ENCODE data around the gene CDR2L. TPM values are rescaled to one million over a fixed set of nuclear protein-coding genes. Genes with fewer than 3 reads are reported as not detected.
A peak's percentile ranks its signal among the peaks of the same experiment; 100 is the strongest.

Gene CDR2L
- 1 to 10 TPM; 7.4 to 9.7 (median 9.0) TPM for polyA plus RNA-seq (ENCODE audit: insufficient read length in 4 of 4)

DNA sequence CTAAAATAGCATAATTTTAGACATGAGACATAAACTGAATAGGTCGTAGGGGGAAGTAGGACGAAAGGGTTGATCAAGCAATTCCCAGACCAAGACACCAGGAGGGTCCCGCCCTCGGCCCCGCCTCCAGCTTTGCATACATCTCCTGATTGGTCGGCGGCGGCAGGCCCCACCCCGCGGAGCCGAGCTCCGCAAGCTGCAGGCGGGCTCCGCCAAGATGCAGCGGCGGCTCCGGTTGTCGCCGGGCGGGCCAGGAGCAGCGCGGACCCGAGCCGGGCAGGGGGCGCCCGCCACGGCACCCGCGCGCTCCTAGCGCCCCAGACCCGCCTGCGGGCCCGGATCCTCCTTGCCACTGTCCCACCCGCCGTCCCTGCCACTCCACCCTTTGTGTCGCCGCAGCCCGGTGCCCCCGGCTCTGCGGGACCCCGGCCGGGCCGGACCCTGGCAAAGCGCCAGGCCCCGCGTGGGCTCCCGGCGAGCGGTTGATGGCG lies at the start of gene CDR2L:
TSS of gene CDR2L (plus strand) at position 215 of the 491 bp plus-strand sequence. CDS start 412 bp downstream, outside the sequence.
- DNase-seq (ENCODE audit: low read depth in 4 of 4, low spot score in 3 of 4) = peak in 2 of 4 donors; percentile 81 to 84

DNA sequence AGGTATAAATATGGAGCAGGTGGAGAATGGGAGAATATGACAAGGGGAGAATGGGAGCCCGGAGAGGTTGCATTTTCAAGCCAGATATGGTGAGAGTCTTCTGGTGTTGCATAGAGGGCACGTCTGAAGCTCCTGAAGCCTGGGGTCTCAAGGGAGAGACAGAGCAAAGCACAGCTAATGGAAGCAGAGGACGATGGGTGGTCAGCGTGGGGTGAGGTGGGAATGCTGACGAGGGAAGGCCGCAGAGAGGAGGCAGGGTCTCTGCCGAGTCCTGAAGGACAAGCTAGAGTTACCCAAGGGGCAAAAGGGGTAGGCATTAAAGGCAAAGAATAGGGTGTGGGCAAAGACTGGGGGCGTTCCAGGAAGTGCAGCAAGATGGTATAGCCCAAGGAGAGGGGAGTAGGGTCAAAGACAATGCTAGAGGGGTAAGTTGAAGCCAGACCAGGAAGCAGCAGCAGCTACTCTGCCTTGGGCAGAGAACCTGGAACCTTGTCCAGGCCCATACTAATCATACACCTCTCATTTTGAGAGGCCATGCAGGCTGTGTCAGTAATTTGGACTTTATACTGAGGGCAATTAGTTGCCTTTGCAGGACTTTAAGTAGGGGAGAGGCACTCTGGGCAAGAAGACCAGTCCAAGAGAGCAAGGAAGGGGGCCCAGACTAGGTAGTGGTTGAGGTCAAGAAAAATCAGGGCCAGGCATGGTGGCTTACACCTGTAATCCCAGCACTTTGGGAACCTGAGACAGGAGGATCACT lies 49.1 kb upstream of the CDR2L start:
- no peak for DNase-seq (ENCODE audit: low read depth in 4 of 4, low spot score in 3 of 4)

DNA sequence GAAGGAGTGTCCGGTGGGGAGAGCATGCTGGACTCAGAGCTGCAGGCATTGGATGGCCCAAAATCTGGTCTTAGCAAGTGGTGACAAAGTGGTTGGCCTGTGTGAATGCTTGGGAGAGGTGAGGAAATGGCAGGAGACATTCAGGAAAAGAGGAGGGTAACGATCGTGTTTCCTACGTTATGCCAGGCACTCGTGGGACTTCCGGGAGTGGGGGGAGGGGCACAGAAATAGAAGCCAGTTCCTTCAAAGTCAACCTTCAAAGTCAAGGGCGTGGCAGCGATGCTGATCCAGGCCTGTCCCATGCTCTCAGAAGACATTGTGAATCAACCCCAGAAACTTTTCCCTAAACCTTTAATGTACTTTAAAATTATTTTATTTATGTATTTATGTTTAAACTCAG lies 47.9 kb upstream of the CDR2L start:
- DNase-seq (ENCODE audit: low read depth in 4 of 4, low spot score in 3 of 4) = no peak

GRCh38 chr17:74941128-74941725 lies 46.2 kb upstream of the CDR2L start:
- no peak for DNase-seq (ENCODE audit: low read depth in 4 of 4, low spot score in 3 of 4)

GRCh38 chr17:74943808-74944522 lies 43.5 kb upstream of the CDR2L start:
- DNase-seq (ENCODE audit: low read depth in 4 of 4, low spot score in 3 of 4) = no peak

GRCh38 chr17:74945543-74945942 lies 41.9 kb upstream of the CDR2L start:
- DNase-seq (ENCODE audit: low read depth in 4 of 4, low spot score in 3 of 4) = no peak

DNA sequence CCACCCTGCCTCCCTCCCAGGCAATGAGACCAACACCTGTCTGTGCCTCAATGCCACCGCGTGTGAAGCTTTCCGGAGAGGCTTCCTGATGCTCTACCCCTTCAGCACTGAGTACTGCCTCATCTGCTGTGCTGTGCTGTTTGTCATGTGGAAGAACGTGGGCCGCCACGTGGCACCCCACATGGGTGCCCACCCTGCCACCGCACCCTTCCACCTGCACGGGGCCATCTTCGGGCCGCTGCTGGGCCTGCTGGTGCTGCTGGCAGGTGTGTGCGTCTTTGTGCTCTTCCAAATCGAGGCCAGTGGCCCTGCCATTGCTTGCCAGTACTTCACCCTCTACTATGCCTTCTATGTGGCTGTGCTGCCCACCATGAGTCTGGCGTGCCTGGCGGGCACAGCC lies 40.8 kb upstream of the CDR2L start:
- DNase-seq (ENCODE audit: low read depth in 4 of 4, low spot score in 3 of 4) = no peak

DNA sequence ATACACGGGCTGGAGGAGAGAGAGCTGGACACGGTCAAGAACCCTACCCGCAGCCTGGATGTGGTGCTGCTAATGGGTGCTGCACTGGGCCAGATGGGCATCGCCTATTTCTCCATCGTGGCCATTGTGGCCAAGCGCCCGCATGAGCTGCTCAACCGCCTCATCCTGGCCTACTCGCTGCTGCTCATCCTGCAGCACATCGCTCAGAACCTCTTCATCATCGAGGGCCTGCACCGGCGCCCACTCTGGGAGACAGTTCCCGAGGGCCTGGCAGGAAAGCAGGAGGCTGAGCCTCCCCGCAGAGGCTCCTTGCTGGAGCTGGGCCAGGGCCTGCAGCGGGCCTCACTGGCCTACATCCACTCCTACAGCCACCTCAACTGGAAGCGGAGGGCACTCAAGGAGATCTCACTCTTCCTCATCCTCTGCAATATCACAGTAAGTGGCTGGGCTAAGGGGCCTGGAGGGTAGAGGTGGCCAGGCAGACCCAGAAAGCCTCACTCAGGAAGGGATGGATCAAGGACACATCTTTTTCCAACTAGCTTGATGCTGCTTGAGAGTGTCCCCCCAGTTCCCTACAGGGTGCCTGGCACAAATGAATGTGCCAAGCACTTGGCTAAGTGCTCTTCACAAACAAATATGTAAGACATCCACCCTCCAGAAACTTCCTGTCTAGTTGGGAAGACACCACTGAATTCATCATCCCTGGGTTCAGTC lies 40.2 kb upstream of the CDR2L start:
- no peak for DNase-seq (ENCODE audit: low read depth in 4 of 4, low spot score in 3 of 4)

DNA sequence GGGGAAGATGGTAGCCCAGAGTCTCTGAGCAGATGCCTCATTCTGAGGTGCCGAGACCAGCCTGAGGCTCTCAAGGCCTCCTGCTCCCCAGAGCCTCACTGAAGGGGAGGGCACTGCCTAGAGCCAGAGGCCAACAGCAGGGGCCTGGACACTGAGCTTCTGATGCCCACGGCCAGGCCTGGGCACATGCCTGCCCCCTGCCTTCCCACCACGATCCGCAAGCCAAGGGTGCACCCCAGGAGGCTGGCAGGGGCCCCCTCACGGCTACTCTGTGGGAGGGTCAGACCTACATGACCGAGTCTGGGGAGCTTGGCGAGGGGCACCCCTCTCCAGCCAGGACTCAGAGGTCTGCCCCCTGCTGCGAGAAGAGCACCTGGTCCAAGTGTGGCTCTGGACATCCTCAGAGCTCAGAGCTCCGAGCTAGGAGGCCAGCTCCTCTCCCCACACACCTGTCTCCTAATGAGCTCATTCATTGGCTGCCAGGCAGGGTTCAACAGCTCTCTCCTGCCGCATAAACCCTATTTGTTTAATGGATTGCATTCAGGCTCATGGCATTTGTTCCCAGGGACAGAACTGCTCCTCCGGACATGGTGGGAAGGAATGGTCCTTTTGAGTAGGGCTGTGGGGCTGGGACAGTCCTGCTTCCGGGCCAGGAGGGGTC lies 37.8 kb upstream of the CDR2L start:
- no peak for DNase-seq (ENCODE audit: low read depth in 4 of 4, low spot score in 3 of 4)

DNA sequence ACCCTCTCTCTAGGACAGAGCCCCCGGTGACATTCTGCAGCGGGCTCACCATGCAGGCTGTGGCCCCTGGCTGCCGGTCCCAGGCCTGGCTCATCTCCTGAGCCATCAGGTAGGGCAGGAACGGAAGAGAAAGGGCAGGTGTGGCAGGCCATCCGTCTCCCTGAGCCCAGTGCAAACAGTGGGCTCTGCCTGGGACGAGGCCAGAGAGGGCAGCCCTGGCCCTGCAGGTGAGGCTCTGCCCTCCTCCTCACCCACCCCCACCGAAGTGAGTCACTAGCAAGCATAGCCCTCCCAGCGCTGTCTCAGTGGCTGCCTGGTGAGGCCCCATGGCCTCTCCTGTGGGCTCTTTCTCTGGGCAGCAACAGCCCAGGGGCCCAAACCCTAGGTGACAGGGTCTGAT lies 37.2 kb upstream of the CDR2L start:
- no peak for DNase-seq (ENCODE audit: low read depth in 4 of 4, low spot score in 3 of 4)

GRCh38 chr17:74951065-74951464 lies 36.4 kb upstream of the CDR2L start:
- no peak for DNase-seq (ENCODE audit: low read depth in 4 of 4, low spot score in 3 of 4)

DNA sequence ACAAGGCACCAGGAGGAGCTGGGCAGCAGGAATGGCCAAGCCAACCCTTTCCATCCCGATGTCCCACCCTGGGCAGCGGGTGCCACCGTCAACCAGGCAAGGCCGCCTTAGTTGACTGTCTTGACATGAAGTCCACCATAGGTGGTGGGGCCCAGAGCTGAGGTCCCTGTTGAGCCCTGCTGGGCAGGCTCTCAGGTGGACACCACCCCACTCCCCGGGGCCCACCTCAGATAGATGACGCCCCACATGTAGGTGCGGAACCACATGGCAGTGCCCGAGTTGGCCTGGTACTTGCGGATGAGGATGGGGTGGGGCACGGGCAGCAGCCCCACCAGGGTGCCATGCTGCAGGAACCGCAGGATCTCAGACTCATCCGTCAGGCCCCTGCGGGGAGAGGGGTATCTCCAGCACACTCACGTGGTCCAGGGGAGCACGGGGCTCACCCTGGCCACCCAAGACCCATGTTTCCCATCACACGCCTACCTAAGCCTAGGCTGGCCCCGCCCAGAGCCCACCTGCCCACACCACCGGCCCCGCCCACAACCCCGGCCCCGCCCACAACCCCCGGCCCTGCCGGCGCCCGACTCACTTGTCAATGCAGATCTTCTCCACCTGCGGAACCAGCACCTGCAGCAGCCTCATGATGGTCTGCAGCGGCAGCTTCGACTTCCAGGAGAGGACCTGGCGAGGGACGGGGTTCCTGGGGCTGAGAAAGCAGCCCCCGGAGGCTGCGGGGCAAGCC lies 35.6 kb upstream of the CDR2L start:
- no peak for DNase-seq (ENCODE audit: low read depth in 4 of 4, low spot score in 3 of 4)

- DNase-seq (ENCODE audit: low read depth in 4 of 4, low spot score in 3 of 4) = no peak
Measured at GRCh38 chr17:74952431-74953133, 34.9 kb upstream of the CDR2L start.

GRCh38 chr17:74953134-74953687 lies 34.2 kb upstream of the CDR2L start:
- DNase-seq (ENCODE audit: low read depth in 4 of 4, low spot score in 3 of 4) = no peak

DNA sequence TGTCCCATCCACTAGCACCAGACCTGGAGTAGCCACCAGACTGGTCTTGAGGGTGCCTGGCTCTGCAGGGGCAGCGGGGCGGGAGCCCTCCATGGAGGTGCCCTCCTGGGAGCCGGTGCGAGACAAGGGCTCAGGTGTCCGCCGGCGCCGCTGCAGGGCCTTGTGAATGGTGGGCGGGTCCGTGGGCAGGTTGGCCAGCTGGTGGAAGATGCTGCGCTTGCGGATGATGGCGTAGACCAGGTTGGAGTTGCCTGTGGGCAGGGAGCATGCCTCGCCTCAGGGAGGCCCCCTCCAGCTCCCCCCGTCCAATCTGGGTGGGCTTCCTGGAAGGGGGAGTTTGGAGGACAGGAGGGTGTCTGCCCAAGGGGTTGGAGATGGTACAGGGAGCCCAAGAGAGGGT lies 33.3 kb upstream of the CDR2L start:
- no peak for DNase-seq (ENCODE audit: low read depth in 4 of 4, low spot score in 3 of 4)

DNA sequence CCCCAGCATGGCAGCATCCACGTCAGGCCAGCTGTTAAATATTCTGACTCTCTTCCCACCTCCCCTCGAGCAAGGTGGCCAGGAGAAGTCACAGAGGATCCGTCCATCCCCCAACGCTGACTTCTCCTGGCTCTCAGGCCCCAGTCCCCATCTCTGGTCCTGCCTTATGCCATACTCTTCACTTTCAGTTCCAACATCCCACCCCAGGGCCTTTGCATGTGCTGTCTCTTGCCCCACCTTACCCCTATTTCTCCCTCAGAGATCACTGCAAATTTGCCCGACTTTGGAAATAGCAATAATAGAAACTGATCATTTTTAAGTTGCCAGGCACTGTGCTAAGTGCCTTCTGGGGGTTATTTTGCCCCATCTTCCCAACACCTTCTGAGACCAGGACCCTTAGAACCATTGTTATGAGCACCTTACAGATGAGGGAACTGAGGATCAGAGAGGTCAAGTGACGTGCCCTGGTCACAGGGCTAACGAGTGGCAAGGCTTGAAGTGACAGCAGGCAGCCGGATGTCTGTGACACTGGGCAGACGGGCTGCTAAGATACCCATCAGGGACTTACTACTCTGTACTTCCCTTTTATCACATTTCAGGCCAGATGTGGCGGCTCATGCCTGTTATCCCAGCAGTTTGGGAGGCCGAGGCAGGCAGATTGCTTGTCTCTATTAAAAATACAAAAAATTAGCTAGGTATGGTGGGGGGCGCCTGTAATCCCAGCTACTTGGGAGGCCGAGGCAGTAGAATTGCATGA lies 32.6 kb upstream of the CDR2L start:
- no peak for DNase-seq (ENCODE audit: low read depth in 4 of 4, low spot score in 3 of 4)

GRCh38 chr17:74956093-74956492 lies 31.3 kb upstream of the CDR2L start:
- DNase-seq (ENCODE audit: low read depth in 4 of 4, low spot score in 3 of 4) = no peak
